Testis (tissue), 2 donors: ENCODE measurements around the gene GRM7.

ENCODE experiments used
- CTCF ChIP-seq, 3 experiments: fragments of 450-650 bp in 2 of 3; fragments of 200-600 bp in 1 of 3; sonication (generic) in 1 of 3; IDR thresholded peaks; one replicate each; pipeline ENCODE4 v1.5.1; 2016 to 2019; ENCODE audit warnings: antibody characterized with exemption in 3 of 3, mild to moderate bottlenecking in 2 of 3, moderate library complexity in 1 of 3
- POLR2A ChIP-seq: fragments of 450-650 bp; IDR thresholded peaks from one replicate; pipeline ENCODE4 v1.6.1; 2017; ENCODE audit warnings: antibody characterized with exemption, mild to moderate bottlenecking, moderate library complexity

- TF ChIP-seq CTCF (IDR thresholded peaks at IDR 0.05) (no peak), POLR2A (no peak)
Observed at GRCh38 chr3:7209098-7209497, 348.2 kb downstream of the GRM7 start.
